OCI-LY7 (cell line): Measurements from ENCODE around the gene GNL3L. TPM values are rescaled to one million over a fixed set of nuclear protein-coding genes. Genes with fewer than 3 reads are reported as not detected.

Experiments
- BruUV-seq: library from RNA; stranded (reverse); fragments of 400-500 nt; replicated peaks from 2 replicates; lab custom pipeline; 2021; lab: Mats Ljungman, UMichigan
- CTCF ChIA-PET: fragments of 300-600 bp; sonication (Branson Sonifier 250); formaldehyde crosslinking; loops from one replicate; lab custom pipeline; 2022; ENCODE audit warnings: antibody characterized with exemption; ENCODE audit not compliant: unreplicated experiment; lab: Charles Lee
- POLR2A ChIA-PET: fragments of 300-600 bp; sonication (Branson Sonifier 250); formaldehyde crosslinking; loops from one replicate; lab custom pipeline; 2022; ENCODE audit warnings: antibody characterized with exemption; lab: Charles Lee
- DNase-seq: peaks from one replicate; pipeline ENCODE4 v3.0.0-alpha.2; 2015; ENCODE audit warnings: low spot score
- H2AFZ ChIP-seq: fragments of 200-600 bp; sonication (generic), shearing (Covaris generic); 2 replicates; pipeline ENCODE4 v1.6.1; 2014; ENCODE audit warnings: mild to moderate bottlenecking, antibody characterized with exemption, low read length, moderate library complexity
- H3K27ac ChIP-seq: fragments of 200-600 bp; sonication (generic); 2 replicates; pipeline ENCODE4 v1.5.1; 2014; ENCODE audit warnings: mixed run types, low read depth, mild to moderate bottlenecking, moderate library complexity, low read length, inconsistent platforms; ENCODE audit not compliant: poor library complexity, severe bottlenecking
- H3K36me3 ChIP-seq: fragments of 200-600 bp; sonication (generic); 2 replicates; pipeline ENCODE4 v1.6.1; 2014; ENCODE audit warnings: mild to moderate bottlenecking, antibody characterized with exemption, low read length, moderate library complexity, mixed read lengths; ENCODE audit not compliant: insufficient read depth
- H3K4me1 ChIP-seq: fragments of 200-600 bp; sonication (generic); 2 replicates; pipeline ENCODE4 v1.5.1; 2014; ENCODE audit warnings: mild to moderate bottlenecking, low read length; ENCODE audit not compliant: insufficient read depth, poor library complexity, severe bottlenecking
- H3K4me2 ChIP-seq: fragments of 200-600 bp; sonication (generic); 2 replicates; pipeline ENCODE4 v1.6.1; 2014; ENCODE audit warnings: mild to moderate bottlenecking, low read length
- H3K4me3 ChIP-seq: fragments of 200-600 bp; sonication (generic); 2 replicates; pipeline ENCODE4 v1.5.1; 2014; ENCODE audit warnings: mild to moderate bottlenecking, low read depth, low read length; ENCODE audit not compliant: poor library complexity, severe bottlenecking
- H3K79me2 ChIP-seq: fragments of 200-600 bp; sonication (generic); 2 replicates; pipeline ENCODE4 v1.6.1; 2016; ENCODE audit warnings: low read depth, mild to moderate bottlenecking, low read length, moderate library complexity, mixed read lengths; ENCODE audit not compliant: insufficient read depth
- H3K9me2 ChIP-seq: fragments of 200-600 bp; sonication (generic); 2 replicates; pipeline ENCODE4 v1.6.1; 2016; ENCODE audit warnings: mild to moderate bottlenecking, low read length, mixed read lengths; ENCODE audit not compliant: insufficient read depth
- H3K9me3 ChIP-seq: fragments of 200-600 bp; sonication (generic); 2 replicates; pipeline ENCODE4 v1.6.1; 2014; ENCODE audit warnings: mild to moderate bottlenecking, mixed run types, low read length, mixed read lengths
- H4K20me1 ChIP-seq: fragments of 200-600 bp; sonication (generic); 2 replicates; pipeline ENCODE4 v1.6.1; 2014; ENCODE audit warnings: mild to moderate bottlenecking, antibody characterized with exemption, low read length, moderate library complexity, mixed read lengths; ENCODE audit not compliant: insufficient read depth
- CTCF ChIP-seq: fragments of 200-600 bp; sonication (generic); conservative IDR thresholded peaks from 2 replicates; pipeline ENCODE4 v1.5.1; 2014; ENCODE audit warnings: mild to moderate bottlenecking, antibody characterized with exemption, low read length, moderate library complexity, mixed read lengths
- EZH2phosphoT487 ChIP-seq: fragments of 200-600 bp; sonication (generic); IDR thresholded peaks from 2 replicates; pipeline ENCODE4 v1.6.1; 2018; ENCODE audit warnings: low read depth, borderline replicate concordance, mild to moderate bottlenecking, mixed run types, antibody characterized with exemption, low read length, moderate library complexity, mixed read lengths
- intact Hi-C: fragments of 100-400 bp; cut with micrococcal nuclease; formaldehyde crosslinking; loops from one replicate; pipeline ENCODE4 v1.10.0; 2022; ENCODE audit not compliant: unreplicated experiment
- total RNA-seq, 2 experiments: library from RNA; depleted of rRNA in 1 of 2; stranded (reverse); fragments of >200 nt in 1 of 2; shearing (Covaris generic) in 1 of 2; gene quantifications; 2 replicates each; pipeline ENCODE4 v1.2.3, GENCODE V29; 2014 to 2022

GNL3L gene
- total RNA-seq, 2 experiments from 2014 or later: 45.1 to 71.5 TPM

- Histone ChIP-seq H3K4me2 (peak overlapping the region; percentile 56), H3K4me1 (peaks cover 28% of the 10 kb centered on the region), H3K79me2 (peaks cover 40% of the 10 kb centered on the region), H3K9me2 (no peaks in the 10 kb centered on the region), H2AFZ (peak overlapping the region; percentile 82; the same call in 1 of the 2 replicates), H3K9me3 (no peaks in the 10 kb centered on the region), H3K4me3 (peak overlapping the region; percentile 66), H4K20me1 (no peaks in the 10 kb centered on the region), H3K27ac (peak overlapping the region; percentile 65), H3K36me3 (peaks cover 33% of the 10 kb centered on the region)
- TF ChIP-seq CTCF (no peak), EZH2phosphoT487 (no peak)
- no TSS peak for BruUV-seq
- CTCF ChIA-PET: no interaction called here
- intact Hi-C loops: loop anchor here (1.0 kb wide), 1 partner anchor 110 kb away; no protein-coding TSS in a partner anchor
- no peak for DNase-seq
- POLR2A ChIA-PET: interaction anchor here (0.5 to 0.8 kb wide), 2 partner anchors 125 to 155 kb away, joined by 3 read pairs; no protein-coding TSS in a partner anchor
Observed at GRCh38 chrX:54529151-54529550, 868 bp upstream of the GNL3L start.

GRCh38 chrX:54530357-54530900 lies 410 bp downstream of the GNL3L start:
- peak; percentile 21 for DNase-seq
- Histone ChIP-seq H3K9me2 (no peaks in the 10 kb centered on the region), H4K20me1 (no peaks in the 10 kb centered on the region), H3K27ac (peak overlapping the region; percentile 76), H3K36me3 (peaks cover 41% of the 10 kb centered on the region), H3K79me2 (peaks cover 51% of the 10 kb centered on the region), H3K4me3 (peak overlapping the region; percentile 99), H3K4me1 (peaks cover 31% of the 10 kb centered on the region), H3K4me2 (peak overlapping the region; percentile 88), H3K9me3 (no peaks in the 10 kb centered on the region), H2AFZ (peak overlapping the region; percentile 51; the same call in 1 of the 2 replicates)
- intact Hi-C loops: loop anchor here (5.0 kb wide), 2 partner anchors 348 to 472 kb away; partner anchors contain the start of genes APEX2 and FAM120C
- BruUV-seq: TSS peak; percentile 82
- CTCF ChIA-PET: no interaction called here
- POLR2A ChIA-PET: interaction anchor here (0.6 to 1.0 kb wide), 2 partner anchors 12 to 68 kb away, joined by 4 read pairs; no protein-coding TSS in a partner anchor
- TF ChIP-seq EZH2phosphoT487 (no peak), CTCF (no peak)

DNA sequence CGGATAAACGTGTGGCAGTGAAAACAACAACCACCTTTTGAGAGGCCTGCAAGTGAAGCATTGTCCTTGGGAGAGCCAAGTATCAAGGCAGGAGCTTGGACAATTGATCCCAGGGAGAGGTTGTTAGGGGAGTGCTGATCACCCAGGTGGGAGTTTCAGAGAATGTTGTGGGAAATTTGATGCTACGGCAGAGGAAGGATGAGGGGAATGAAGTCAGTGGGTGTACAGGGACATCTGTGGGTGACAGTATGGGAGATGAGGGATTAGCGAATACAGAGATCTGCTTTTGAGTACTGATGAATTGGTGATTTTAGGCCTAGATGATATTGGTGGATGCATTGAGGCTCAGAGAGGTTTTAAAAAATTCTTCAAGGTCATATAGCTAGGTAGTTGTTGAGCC lies 4.3 kb downstream of the GNL3L start:
- peak overlapping the region; percentile 29 for H3K4me2 ChIP-seq
- intact Hi-C loops: loop anchor here (5.0 kb wide), 2 partner anchors 352 to 468 kb away; partner anchors contain the start of genes APEX2 and FAM120C
- CTCF ChIA-PET: no interaction called here

More for the DNA sequence above, 4.3 kb downstream of the GNL3L start:
- Histone ChIP-seq H3K27ac (no peak overlapping the region), H3K4me3 (no peak overlapping the region), H2AFZ (no peak overlapping the region), H3K4me1 (peaks cover 24% of the 10 kb centered on the region), H3K79me2 (peaks cover 62% of the 10 kb centered on the region), H3K36me3 (peaks cover 70% of the 10 kb centered on the region), H4K20me1 (no peaks in the 10 kb centered on the region), H3K9me3 (no peaks in the 10 kb centered on the region), H3K9me2 (no peaks in the 10 kb centered on the region)
- DNase-seq: no peak
- POLR2A ChIA-PET: no interaction called here
- no peak for TF ChIP-seq EZH2phosphoT487
- no peak for TF ChIP-seq CTCF
- no TSS peak for BruUV-seq
